ENCODE measurements around the gene CSTF3. TPM values are rescaled to one million over a fixed set of nuclear protein-coding genes. Genes with fewer than 3 reads are reported as not detected.

CSTF3 gene
- total and polyA plus RNA-seq, 4 donors, result 14.3 to 35.6 (median 27.3) TPM

DNA sequence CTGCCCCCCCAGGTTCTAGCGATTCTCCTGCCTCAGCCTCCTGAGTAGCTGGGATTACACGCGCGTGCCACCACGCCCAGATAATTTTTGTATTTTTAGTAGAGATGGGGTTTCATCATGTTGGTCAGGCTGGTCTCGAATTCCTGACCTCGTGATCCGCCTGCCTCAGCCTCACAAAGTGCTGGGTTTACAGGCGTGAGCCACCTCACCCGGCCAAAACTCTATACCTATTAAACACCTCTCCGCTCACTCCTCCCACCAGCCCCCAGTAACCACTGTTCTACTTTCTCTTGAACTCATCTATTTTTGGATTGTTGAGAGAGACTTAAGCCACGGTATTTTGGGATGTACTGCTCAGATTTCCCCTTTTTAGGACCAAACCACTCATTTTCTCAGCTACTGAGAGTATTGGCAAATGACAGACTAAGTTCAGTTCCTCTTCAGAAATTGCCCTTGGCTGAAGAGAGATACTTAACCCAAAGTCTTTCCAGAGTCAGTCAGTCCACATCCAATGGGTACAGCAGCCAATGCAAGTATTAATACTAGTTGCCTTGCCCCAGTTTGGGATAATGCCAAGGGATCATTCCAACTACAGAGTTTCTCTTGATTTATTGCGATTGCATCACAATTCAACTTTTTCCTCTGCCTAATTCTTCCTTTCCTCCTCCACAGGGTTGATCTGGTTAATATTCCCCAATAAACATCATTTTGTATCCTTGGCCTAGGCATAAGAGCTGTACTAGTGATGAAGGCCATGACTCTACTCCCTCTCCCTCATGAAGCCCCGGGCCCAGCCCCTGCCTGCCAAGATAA, 36.8 kb upstream of the CSTF3 start:
- no peak overlapping the region for H3K9ac ChIP-seq (ENCODE audit: insufficient read depth in 1 of 2, low read length in 2 of 2)
- 71 to 81% methylated on average over 14 of the region's 14 CpGs for WGBS, 2 donors
- TF ChIP-seq CTCF (IDR thresholded peaks at IDR 0.05; ENCODE audit: control extremely low read depth, extremely low read depth), result no peak
- no peaks in the 10 kb centered on the region for H3K9me3 ChIP-seq (ENCODE audit: control insufficient read depth in 4 of 4, insufficient read depth in 3 of 4, low read length in 3 of 4)
- DNase-seq (no peak), ATAC-seq (ENCODE audit: insufficient read depth, low FRiP score) (no peak)
- no peaks in the 10 kb centered on the region for H3K36me3 ChIP-seq (ENCODE audit: control insufficient read depth in 4 of 4, insufficient read depth in 4 of 4, low read length in 4 of 4)
- peaks cover 0 to 2% (median 0%) of the 10 kb centered on the region in 3 donors for H3K27me3 ChIP-seq (ENCODE audit: control insufficient read depth in 3 of 3, insufficient read depth in 3 of 3, low read length in 2 of 3)
- no peaks in the 10 kb centered on the region for H3K4me1 ChIP-seq (ENCODE audit: control insufficient read depth in 5 of 5, insufficient read depth in 5 of 5, low read length in 5 of 5)
- no peak overlapping the region for H3K27ac ChIP-seq (ENCODE audit: low read depth in 1 of 2, low read length in 1 of 2)
- no peak overlapping the region for H3K4me3 ChIP-seq

DNA sequence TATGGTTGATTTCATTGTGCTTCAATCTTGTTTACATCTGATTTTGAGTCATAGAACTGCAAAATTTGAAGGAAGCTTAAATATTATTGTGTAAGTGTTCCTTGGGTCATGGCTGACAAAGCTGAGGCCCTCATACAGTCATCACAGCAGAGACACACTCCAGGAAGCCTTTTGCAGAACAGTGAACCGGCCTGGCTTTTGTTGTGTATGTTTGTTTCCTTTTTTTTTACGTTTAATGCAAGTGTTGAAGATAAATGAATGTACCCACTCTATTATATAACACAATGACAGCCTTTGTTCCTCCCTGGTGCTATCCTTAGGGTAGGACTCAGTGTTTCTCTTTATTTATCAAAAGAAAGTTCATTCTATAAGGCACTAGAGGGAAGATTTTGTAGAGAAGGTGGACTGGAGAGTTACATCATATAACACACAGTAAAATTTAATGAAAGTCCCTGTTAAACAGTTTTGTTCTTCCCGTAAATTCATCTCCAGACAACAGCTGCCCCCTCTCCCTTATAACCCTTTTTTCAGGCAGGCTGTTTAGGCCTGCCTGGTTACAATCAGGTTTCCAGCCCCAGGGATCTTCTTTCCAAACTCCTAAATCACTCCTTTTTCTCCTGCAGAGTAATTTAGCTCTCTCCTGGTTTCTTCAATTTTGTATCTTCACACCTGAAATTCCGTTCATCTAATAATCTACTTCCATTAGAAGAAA, 34.3 kb upstream of the CSTF3 start:
- no peaks in the 10 kb centered on the region for H3K27me3 ChIP-seq (ENCODE audit: control insufficient read depth in 3 of 3, insufficient read depth in 3 of 3, low read length in 2 of 3)
- no peak overlapping the region for H3K9ac ChIP-seq (ENCODE audit: insufficient read depth in 1 of 2, low read length in 2 of 2)
- DNase-seq (no peak), ATAC-seq (ENCODE audit: insufficient read depth, low FRiP score) (no peak)
- H3K27ac ChIP-seq (ENCODE audit: low read depth in 1 of 2, low read length in 1 of 2), result no peak overlapping the region
- no peak for TF ChIP-seq CTCF (IDR thresholded peaks at IDR 0.05; ENCODE audit: control extremely low read depth, extremely low read depth)
- WGBS, 2 donors, result 57 to 68% methylated on average over 4 of the region's 4 CpGs
- H3K4me1 ChIP-seq (ENCODE audit: control insufficient read depth in 5 of 5, insufficient read depth in 5 of 5, low read length in 5 of 5), result no peaks in the 10 kb centered on the region
- no peaks in the 10 kb centered on the region for H3K9me3 ChIP-seq (ENCODE audit: control insufficient read depth in 4 of 4, insufficient read depth in 3 of 4, low read length in 3 of 4)
- H3K36me3 ChIP-seq (ENCODE audit: control insufficient read depth in 4 of 4, insufficient read depth in 4 of 4, low read length in 4 of 4), result no peaks in the 10 kb centered on the region
- H3K4me3 ChIP-seq, result no peak overlapping the region

GRCh38 chr11:33194455-33194854, 33.2 kb upstream of the CSTF3 start:
- H3K9me3 ChIP-seq (ENCODE audit: control insufficient read depth in 4 of 4, insufficient read depth in 3 of 4, low read length in 3 of 4), result no peaks in the 10 kb centered on the region
- H3K36me3 ChIP-seq (ENCODE audit: control insufficient read depth in 4 of 4, insufficient read depth in 4 of 4, low read length in 4 of 4), result no peaks in the 10 kb centered on the region
- TF ChIP-seq CTCF (IDR thresholded peaks at IDR 0.05; ENCODE audit: control extremely low read depth, extremely low read depth), result no peak
- no peaks in the 10 kb centered on the region for H3K27me3 ChIP-seq (ENCODE audit: control insufficient read depth in 3 of 3, insufficient read depth in 3 of 3, low read length in 2 of 3)
- ATAC-seq (ENCODE audit: insufficient read depth, low FRiP score), result no peak
- no peak overlapping the region for H3K4me3 ChIP-seq
- 93 to 94% methylated on average over 4 of the region's 4 CpGs for WGBS, 2 donors
- DNase-seq, result no peak
- H3K9ac ChIP-seq (ENCODE audit: insufficient read depth in 1 of 2, low read length in 2 of 2), result no peak overlapping the region
- no peak overlapping the region for H3K27ac ChIP-seq (ENCODE audit: low read depth in 1 of 2, low read length in 1 of 2)
- no peaks in the 10 kb centered on the region for H3K4me1 ChIP-seq (ENCODE audit: control insufficient read depth in 5 of 5, insufficient read depth in 5 of 5, low read length in 5 of 5)

Data from lung (tissue), 12 donors.